Esophagus (tissue), 2 donors: ENCODE measurements around the gene TMEM72. TPM values are rescaled to one million over a fixed set of nuclear protein-coding genes. Genes with fewer than 3 reads are reported as not detected.

ENCODE experiments used
- H3K27ac ChIP-seq, 2 donors: one replicate each; pipeline ENCODE4 v1.5.1; 2013; ENCODE audit warnings: low read depth in 2 of 2, mild to moderate bottlenecking in 2 of 2, inconsistent platforms in 1 of 2, low read length in 1 of 2, moderate library complexity in 1 of 2
- H3K27me3 ChIP-seq, 2 donors: one replicate each; pipeline ENCODE4 v1.6.1; 2013; ENCODE audit warnings: low read length in 2 of 2, control low read depth in 1 of 2, mild to moderate bottlenecking in 1 of 2; ENCODE audit not compliant: insufficient read depth in 2 of 2, control insufficient read depth in 1 of 2
- H3K36me3 ChIP-seq, 2 donors: one replicate each; pipeline ENCODE4 v1.6.1; 2013; ENCODE audit warnings: low read length in 1 of 2; ENCODE audit not compliant: control insufficient read depth in 2 of 2, insufficient read depth in 2 of 2
- H3K4me1 ChIP-seq, 2 donors: one replicate each; pipeline ENCODE4 v1.6.1; 2013; ENCODE audit warnings: low read length in 1 of 2; ENCODE audit not compliant: control insufficient read depth in 2 of 2, insufficient read depth in 2 of 2
- H3K4me3 ChIP-seq, 2 donors: one replicate each; pipeline ENCODE4 v1.5.1; 2013; ENCODE audit warnings: low read length in 2 of 2, mild to moderate bottlenecking in 2 of 2, low read depth in 1 of 2, moderate library complexity in 1 of 2
- H3K9me3 ChIP-seq, 2 donors: one replicate each; pipeline ENCODE4 v1.6.1; 2013; ENCODE audit warnings: mild to moderate bottlenecking in 2 of 2, low read depth in 1 of 2, low read length in 1 of 2, moderate library complexity in 1 of 2; ENCODE audit not compliant: control insufficient read depth in 2 of 2, insufficient read depth in 1 of 2
- WGBS, 2 donors: extraction: QIAGEN DNeasy Blood & Tissue Kit; methylation state at CpG; one replicate each; pipeline ENCODE4 v1.1.7; 2013; 5-methylcytosine and 5-hydroxymethylcytosine counted together
- polyA plus RNA-seq, 2 donors: library from polyadenylated mRNA; stranded (reverse); fragments of 200-250 nt; gene quantifications; one replicate each; pipeline ENCODE4 v1.2.3, GENCODE V29; 2013
- donor health status: healthy with polysubstance abuse.
- donor health status: Bipolar disorder and iron deficiency.

Gene TMEM72
- polyA plus RNA-seq, 2 donors: not detected

DNA sequence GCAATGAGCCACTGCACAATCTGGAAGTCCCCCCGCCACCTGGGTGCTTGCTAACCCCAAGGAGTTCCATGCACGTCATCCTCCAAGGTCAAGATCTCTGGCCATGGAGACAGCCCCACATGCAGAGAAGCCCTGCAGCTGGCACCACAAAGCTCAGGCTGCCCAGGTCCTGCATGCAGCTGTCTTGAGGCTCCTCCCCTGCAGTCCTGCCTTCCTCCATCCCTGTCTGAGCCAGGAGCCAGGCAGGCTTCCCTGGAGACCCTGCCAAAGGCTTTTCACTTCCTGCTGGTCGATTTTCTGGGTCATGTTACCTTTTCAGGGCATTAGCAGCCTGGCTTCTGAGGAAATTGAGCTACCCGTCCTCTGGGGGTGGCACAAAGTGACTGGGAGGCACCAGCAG lies 12.5 kb upstream of the TMEM72 start:
- Histone ChIP-seq H3K36me3 (no peaks in the 10 kb centered on the region), H3K4me3 (no peak overlapping the region), H3K27me3 (no peaks in the 10 kb centered on the region), H3K4me1 (peaks cover 0 to 2% of the 10 kb centered on the region in 2 donors), H3K9me3 (no peaks in the 10 kb centered on the region), H3K27ac (no peak overlapping the region)
- WGBS, 2 donors: 48 to 64% methylated on average over 4 of the region's 4 CpGs

DNA sequence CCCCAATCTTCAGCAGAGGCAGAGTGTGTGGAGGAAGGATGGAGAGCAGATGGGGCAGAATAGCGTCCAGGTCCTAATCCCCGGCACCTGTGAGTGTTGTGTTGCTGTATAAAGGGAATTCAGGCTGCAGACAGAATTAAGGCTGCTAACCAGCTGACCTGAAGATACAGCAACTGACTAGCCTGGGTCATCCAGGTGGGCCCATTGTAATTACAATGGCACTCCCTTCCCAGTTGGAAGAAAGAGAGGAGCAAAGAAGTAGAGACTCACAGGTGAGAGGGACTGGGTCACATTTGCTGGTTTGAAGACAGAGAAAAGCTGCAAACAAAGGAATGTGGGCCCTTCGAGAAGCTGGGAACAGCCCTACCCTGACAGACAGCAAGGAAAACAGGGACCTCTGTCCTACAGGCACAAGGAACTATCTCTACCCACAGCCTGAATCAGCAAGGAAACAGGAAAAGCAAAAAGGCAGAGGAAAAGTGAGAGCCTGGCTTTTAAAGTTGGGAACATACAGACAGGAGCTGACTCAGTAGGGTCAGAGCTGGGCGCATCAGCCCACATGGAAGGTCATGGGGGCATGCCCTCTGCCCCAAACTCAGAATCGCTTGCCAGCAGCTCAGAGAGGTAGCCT lies 11.6 kb upstream of the TMEM72 start:
- Histone ChIP-seq H3K4me3 (no peak overlapping the region), H3K27me3 (no peaks in the 10 kb centered on the region), H3K9me3 (no peaks in the 10 kb centered on the region), H3K4me1 (peaks cover 0 to 2% of the 10 kb centered on the region in 2 donors), H3K27ac (no peak overlapping the region), H3K36me3 (no peaks in the 10 kb centered on the region)
- WGBS, 2 donors: 63 to 70% methylated on average over 5 of the region's 5 CpGs

DNA sequence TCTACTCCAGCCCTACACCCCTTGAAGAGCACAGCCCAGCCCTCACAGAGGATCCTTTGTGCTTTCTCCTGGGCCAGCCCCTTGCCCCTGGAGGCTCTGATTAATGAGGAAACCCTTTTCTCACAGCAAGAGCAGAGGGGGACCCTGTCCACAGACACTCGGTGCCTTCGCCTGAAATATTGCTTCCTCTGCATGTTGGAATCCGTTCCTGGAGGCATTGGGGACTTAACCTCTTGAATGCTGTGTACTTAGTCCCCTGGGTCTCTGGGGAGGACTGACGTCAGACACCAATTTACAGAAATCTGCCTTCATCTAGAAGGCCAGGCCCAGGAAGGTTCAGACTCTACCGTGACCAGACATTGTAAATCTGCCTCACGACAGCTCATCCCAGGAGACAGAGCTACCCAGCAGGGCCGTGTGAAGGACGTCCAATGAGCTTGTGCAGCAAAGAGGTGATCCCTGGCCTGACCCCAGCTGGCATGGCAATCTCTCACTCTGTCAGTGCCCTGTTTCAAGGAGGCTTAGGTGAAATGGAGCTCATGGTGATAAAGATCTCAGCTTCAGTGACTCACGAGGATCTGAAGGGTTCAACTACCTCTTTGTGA lies 8.1 kb upstream of the TMEM72 start:
- Histone ChIP-seq H3K9me3 (peaks cover 0 to 5% of the 10 kb centered on the region in 2 donors), H3K4me1 (peaks cover 0 to 2% of the 10 kb centered on the region in 2 donors), H3K36me3 (no peaks in the 10 kb centered on the region), H3K4me3 (no peak overlapping the region), H3K27me3 (peaks cover 0 to 2% of the 10 kb centered on the region in 2 donors), H3K27ac (no peak overlapping the region)
- 62 to 66% methylated on average over 9 of the region's 9 CpGs for WGBS, 2 donors

DNA sequence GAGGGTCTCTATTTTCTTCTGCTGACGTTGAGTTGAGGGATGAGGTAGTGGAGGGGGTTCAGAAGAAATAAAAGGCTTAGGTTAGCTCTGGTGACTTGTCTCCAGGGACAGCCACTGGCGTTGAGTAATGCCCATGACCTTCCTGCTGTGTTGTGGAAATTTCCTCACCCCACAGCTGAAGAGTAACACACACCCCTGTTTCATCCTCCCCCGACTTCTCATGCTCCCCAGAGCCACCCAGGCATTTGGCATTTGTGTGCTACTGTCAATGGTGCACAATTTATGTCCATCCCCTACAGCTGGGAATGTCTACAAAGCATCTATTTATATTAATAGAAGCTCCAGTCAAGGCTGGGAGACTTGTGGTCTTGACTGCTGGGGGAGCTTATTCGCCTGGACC lies 4.7 kb upstream of the TMEM72 start:
- 54 to 72% methylated on average over 4 of the region's 4 CpGs for WGBS, 2 donors
- Histone ChIP-seq H3K27me3 (peaks cover 0 to 2% of the 10 kb centered on the region in 2 donors), H3K4me3 (no peak overlapping the region), H3K9me3 (peaks cover 0 to 5% of the 10 kb centered on the region in 2 donors), H3K4me1 (peaks cover 2% of the 10 kb centered on the region in 2 donors), H3K36me3 (no peaks in the 10 kb centered on the region), H3K27ac (no peak overlapping the region)

DNA sequence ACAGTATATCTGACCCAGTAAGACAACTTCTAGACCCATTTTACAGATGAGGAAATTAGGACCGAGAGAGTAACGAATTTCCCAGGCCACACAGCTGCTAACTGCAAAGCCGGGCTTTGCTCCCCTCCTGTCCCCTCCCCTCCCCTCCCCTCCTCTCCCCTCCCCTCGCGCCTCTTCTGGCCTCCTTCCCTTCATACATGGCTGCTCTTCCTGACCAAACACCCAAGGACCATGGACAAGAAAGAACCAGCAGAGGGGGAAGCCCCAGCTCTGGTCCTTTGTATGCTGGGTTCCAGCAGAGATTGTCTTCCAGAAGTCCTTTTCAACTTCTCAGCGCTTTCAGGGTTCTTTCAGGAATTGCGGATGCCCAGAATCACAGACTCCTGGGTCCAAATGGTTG lies 3.6 kb upstream of the TMEM72 start:
- Histone ChIP-seq H3K27me3 (peaks cover 0 to 2% of the 10 kb centered on the region in 2 donors), H3K9me3 (peaks cover 0 to 5% of the 10 kb centered on the region in 2 donors), H3K27ac (no peak overlapping the region), H3K4me3 (no peak overlapping the region), H3K4me1 (peaks cover 2% of the 10 kb centered on the region in 2 donors), H3K36me3 (no peaks in the 10 kb centered on the region)
- 91% methylated on average over 7 of the region's 7 CpGs for WGBS, 2 donors

DNA sequence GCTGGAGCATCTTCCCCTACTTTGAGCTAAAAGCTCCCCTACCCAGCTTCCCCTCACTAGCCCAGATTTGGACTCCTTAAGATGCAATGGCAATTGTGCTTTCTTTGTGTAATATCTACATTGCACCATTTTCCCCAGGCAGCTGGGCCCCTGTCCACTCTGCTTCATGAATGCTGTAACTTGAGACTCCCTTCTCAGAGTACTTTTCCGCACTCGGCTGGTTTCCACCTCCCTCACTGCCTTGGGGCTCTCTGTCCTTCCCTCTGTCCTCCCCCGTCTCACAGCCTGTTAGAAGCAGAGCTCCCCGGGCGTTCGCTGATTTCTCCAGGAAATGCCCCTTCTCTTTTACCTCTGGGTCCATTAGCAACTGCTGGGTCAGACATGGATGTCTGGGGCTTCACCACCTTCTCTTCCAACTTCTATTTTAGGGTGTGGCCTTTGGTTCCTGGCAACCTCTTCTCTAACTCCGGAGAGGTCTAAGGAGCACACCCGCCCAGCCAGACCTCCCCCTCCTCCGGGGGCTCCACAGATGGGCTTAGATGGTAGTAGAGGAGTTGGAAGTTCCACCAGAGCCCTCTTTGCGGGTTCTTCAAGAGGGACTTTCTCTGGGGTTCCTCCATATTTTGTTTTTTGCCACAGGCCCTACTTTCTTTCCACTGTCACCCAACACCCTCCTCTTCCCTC lies 2.9 kb upstream of the TMEM72 start:
- Histone ChIP-seq H3K4me3 (no peak overlapping the region), H3K27me3 (peaks cover 0 to 2% of the 10 kb centered on the region in 2 donors), H3K36me3 (no peaks in the 10 kb centered on the region), H3K4me1 (peaks cover under 1 to 2% of the 10 kb centered on the region in 2 donors), H3K27ac (no peak overlapping the region), H3K9me3 (peaks cover 0 to 5% of the 10 kb centered on the region in 2 donors)
- WGBS, 2 donors: 71 to 82% methylated on average over 10 of the region's 10 CpGs

DNA sequence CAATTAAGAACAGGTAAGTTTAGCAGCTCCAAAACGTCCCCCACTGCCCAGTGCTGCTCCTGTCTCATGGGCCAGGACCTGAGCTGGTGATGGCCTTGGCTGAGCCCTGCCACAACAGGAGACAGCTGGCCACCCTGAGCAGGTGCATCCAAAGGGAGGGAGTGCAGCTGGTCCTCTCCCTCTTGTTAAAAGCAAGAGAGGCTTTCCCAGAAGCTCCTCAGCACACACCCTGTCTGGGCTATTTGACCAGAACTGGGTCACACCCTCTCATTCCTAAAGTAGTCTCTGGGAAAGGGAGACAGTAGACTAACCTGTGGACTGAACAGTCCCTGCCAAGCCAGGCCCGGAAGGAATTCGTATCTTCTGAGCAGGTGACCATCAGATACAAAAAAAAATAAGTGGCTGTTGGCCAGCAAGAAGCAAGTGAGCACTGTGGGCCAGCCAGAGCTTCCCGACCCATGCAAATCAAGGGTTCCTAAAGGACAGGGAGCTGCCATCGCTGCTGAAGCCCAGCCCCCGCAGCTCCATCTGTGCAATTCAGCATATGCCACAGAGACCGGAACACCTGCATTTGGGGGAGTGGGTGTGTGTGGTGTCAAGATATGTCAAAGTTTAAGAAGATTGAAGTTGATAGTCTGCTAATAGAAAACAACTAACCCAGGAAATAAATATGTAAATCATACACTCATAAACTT lies 2.1 kb upstream of the TMEM72 start:
- H3K9me3 ChIP-seq: peaks cover 0 to 5% of the 10 kb centered on the region in 2 donors
- H3K4me1 ChIP-seq: peaks cover 0 to 2% of the 10 kb centered on the region in 2 donors
- no peak overlapping the region for H3K4me3 ChIP-seq
- 68 to 84% methylated on average over 7 of the region's 7 CpGs for WGBS, 2 donors
- no peak overlapping the region for H3K27ac ChIP-seq
- no peaks in the 10 kb centered on the region for H3K36me3 ChIP-seq
- peaks cover 0 to 2% of the 10 kb centered on the region in 2 donors for H3K27me3 ChIP-seq

DNA sequence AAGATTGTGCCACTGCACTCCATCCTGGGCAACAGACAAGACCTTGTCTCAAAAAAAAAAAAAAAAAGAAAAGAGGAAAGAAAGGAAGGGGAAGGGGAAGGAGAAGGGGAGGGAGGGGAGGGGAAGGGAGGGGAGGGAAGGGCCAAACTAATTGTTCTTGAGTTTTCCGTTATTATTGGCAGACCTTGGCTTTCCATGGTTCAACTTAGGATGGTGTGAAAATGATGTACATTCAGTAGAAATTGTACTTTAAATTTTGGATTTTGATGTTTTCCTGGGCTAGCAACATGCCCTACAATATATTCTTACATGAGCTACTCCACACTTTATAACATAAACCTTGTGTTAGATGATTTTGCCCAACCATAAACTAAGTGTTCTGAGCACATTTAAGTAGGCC lies 1.2 kb upstream of the TMEM72 start:
- Histone ChIP-seq H3K4me3 (no peak overlapping the region), H3K9me3 (peaks cover 0 to 5% of the 10 kb centered on the region in 2 donors), H3K4me1 (peaks cover 0 to 2% of the 10 kb centered on the region in 2 donors), H3K27me3 (peaks cover 0 to 2% of the 10 kb centered on the region in 2 donors), H3K36me3 (no peaks in the 10 kb centered on the region), H3K27ac (no peak overlapping the region)
- WGBS, 2 donors: 66 to 76% methylated on average over 1 of the region's 1 CpG

DNA sequence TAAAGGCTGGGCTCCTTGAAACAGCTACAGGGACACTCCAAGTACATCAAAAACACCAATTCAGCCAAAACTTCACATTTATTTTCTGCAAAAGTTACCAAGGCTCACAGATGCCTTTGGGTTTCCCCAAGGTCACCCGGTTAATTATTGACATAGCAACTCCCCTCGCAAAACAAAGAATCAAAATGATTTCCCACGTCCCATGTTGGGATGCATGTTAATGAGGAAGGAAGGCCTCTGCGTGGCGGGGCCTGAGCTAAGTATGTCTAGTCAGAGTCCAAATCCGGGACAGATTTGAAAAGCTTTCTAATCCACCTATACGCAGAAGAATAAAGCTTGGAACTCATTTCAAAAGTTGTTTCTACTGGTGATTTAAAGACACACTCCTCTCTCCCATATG lies 535 bp upstream of the TMEM72 start:
- H3K9me3 ChIP-seq: no peaks in the 10 kb centered on the region
- H3K36me3 ChIP-seq: no peaks in the 10 kb centered on the region
- H3K4me1 ChIP-seq: peaks cover 0 to 2% of the 10 kb centered on the region in 2 donors
- H3K4me3 ChIP-seq: no peak overlapping the region
- peaks cover 0 to 2% of the 10 kb centered on the region in 2 donors for H3K27me3 ChIP-seq
- WGBS, 2 donors: 33 to 43% methylated on average over 7 of the region's 7 CpGs
- H3K27ac ChIP-seq: no peak overlapping the region
